Measurements from ENCODE around the gene VAV2.
A peak's percentile ranks its signal among the peaks of the same experiment; 100 is the strongest.

Gene VAV2

GRCh38 chr9:133873009-133873408 is 119.1 kb downstream of the VAV2 start:
- no peak for DNase-seq

- no peak for DNase-seq
These were observed 121.2 kb downstream of the VAV2 start for GRCh38 chr9:133870598-133871595.

- DNase-seq, result peak; percentile 34
These were observed 122.3 kb downstream of the VAV2 start for GRCh38 chr9:133869674-133870405.

- DNase-seq, result no peak
These were observed 123.9 kb downstream of the VAV2 start for GRCh38 chr9:133868203-133868602.

GRCh38 chr9:133866946-133867345 is 125.2 kb downstream of the VAV2 start:
- DNase-seq, result no peak

- no peak for DNase-seq
These were observed 128.1 kb downstream of the VAV2 start for GRCh38 chr9:133864011-133864410.

- DNase-seq, result no peak
These were observed 128.9 kb downstream of the VAV2 start for GRCh38 chr9:133863257-133863592.

GRCh38 chr9:133862585-133863256 is 129.4 kb downstream of the VAV2 start:
- no peak for DNase-seq

- no peak for DNase-seq
These were observed 130.4 kb downstream of the VAV2 start for GRCh38 chr9:133861692-133862091.

GRCh38 chr9:133861086-133861485 is 131.0 kb downstream of the VAV2 start:
- no peak for DNase-seq

- no peak for DNase-seq
These were observed 133.4 kb downstream of the VAV2 start for GRCh38 chr9:133858771-133859170.

GRCh38 chr9:133857639-133858038 is 134.5 kb downstream of the VAV2 start:
- no peak for DNase-seq

- no peak for DNase-seq
These were observed 135.3 kb downstream of the VAV2 start for GRCh38 chr9:133856798-133857197.

GRCh38 chr9:133855802-133856521 is 136.2 kb downstream of the VAV2 start:
- no peak for DNase-seq

GRCh38 chr9:133855371-133855770 is 136.8 kb downstream of the VAV2 start:
- DNase-seq, result no peak

GRCh38 chr9:133854765-133855164 is 137.4 kb downstream of the VAV2 start:
- DNase-seq, result no peak

- DNase-seq, result no peak
These were observed 138.1 kb downstream of the VAV2 start for GRCh38 chr9:133854048-133854447.

- DNase-seq, result no peak
These were observed 138.8 kb downstream of the VAV2 start for GRCh38 chr9:133853331-133853730.

- no peak for DNase-seq
These were observed 139.7 kb downstream of the VAV2 start for GRCh38 chr9:133852431-133852830.

- DNase-seq, result no peak
These were observed 140.4 kb downstream of the VAV2 start for GRCh38 chr9:133851693-133852092.

- DNase-seq, result no peak
These were observed 141.2 kb downstream of the VAV2 start for GRCh38 chr9:133850937-133851336.

GRCh38 chr9:133850161-133850560 is 142.0 kb downstream of the VAV2 start:
- no peak for DNase-seq
